Measurements from ENCODE around the gene MYH7B.

DNA sequence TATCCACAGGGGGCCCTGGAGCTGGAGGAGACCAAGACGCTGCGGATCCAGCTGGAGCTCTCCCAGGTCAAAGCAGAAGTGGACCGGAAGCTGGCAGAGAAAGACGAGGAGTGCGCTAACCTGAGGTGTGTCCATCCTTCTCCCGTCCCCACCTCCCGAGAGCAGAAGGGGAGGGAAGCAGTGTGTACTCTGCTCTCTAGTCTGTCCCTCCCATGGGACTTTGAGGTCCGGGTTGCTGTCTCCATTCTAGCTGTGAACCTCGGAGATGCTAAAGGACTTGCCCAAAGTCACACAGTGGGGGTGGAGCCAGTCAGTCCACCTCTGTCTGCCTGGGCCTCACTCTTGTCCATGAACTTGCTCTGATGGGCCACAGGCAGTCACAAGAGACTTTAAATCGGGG lies 44.1 kb downstream of the MYH7B start:
- TF ChIP-seq EP300 (IDR thresholded peaks at IDR 0.05), result no peak
- TF ChIP-seq POLR2A (IDR thresholded peaks at IDR 0.05), result no peak
- no peak for TF ChIP-seq CTCF (IDR thresholded peaks at IDR 0.05)
- no peak for TF ChIP-seq POLR2AphosphoS5 (IDR thresholded peaks at IDR 0.05)

Measured in gastroesophageal sphincter (tissue), 3 donors.